ENCODE data around the gene PLXNA4. TPM values are rescaled to one million over a fixed set of nuclear protein-coding genes. Genes with fewer than 3 reads are reported as not detected.
"Not testable (repeated sequence)": the region's sequence is repeated elsewhere in the genome, so short reads cannot be mapped to it uniquely, and the experiment has no call there.

PLXNA4 gene
- total and polyA plus RNA-seq, 8 donors = 0.19 to 1.6 (median 0.47) TPM

DNA sequence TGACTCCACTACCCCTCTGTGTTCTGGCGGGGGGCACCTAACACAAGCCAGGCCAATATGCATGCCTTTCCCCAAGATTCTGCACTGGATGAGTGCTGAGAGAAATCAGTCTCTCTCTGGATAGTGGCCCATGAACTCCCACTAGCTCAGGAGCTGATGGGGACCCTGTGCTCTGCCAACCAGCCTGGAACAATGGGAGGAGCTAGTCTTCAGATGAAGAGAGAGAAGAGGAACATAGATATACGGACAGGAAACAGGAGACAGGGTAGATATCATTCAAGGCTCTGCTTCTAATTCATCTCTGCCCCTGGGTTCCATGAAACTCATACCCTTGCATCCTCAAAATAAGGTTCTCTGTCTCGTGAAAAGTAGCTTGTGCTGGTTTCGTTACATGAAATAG is 27.9 kb upstream of the PLXNA4 start:
- ATAC-seq (no peak), FAIRE-seq (no peak), DNase-seq (no peak)
- intact Hi-C loops (cut with DNase I) = no loop called here
- no peaks in the 10 kb centered on the region for H3K36me3 ChIP-seq
- H3K27me3 ChIP-seq = no peaks in the 10 kb centered on the region
- no peaks in the 10 kb centered on the region for H3K9me3 ChIP-seq
- no peak overlapping the region for H3K27ac ChIP-seq
- no peak overlapping the region for H3K4me3 ChIP-seq
- H3K4me1 ChIP-seq = no peaks in the 10 kb centered on the region
- TF ChIP-seq, protein P1, sequence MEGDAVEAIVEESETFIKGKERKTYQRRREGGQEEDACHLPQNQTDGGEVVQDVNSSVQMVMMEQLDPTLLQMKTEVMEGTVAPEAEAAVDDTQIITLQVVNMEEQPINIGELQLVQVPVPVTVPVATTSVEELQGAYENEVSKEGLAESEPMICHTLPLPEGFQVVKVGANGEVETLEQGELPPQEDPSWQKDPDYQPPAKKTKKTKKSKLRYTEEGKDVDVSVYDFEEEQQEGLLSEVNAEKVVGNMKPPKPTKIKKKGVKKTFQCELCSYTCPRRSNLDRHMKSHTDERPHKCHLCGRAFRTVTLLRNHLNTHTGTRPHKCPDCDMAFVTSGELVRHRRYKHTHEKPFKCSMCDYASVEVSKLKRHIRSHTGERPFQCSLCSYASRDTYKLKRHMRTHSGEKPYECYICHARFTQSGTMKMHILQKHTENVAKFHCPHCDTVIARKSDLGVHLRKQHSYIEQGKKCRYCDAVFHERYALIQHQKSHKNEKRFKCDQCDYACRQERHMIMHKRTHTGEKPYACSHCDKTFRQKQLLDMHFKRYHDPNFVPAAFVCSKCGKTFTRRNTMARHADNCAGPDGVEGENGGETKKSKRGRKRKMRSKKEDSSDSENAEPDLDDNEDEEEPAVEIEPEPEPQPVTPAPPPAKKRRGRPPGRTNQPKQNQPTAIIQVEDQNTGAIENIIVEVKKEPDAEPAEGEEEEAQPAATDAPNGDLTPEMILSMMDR (IDR thresholded peaks at IDR 0.05) = no peak
- 71 to 80% methylated on average over 4 of the region's 4 CpGs for WGBS, 2 donors

DNA sequence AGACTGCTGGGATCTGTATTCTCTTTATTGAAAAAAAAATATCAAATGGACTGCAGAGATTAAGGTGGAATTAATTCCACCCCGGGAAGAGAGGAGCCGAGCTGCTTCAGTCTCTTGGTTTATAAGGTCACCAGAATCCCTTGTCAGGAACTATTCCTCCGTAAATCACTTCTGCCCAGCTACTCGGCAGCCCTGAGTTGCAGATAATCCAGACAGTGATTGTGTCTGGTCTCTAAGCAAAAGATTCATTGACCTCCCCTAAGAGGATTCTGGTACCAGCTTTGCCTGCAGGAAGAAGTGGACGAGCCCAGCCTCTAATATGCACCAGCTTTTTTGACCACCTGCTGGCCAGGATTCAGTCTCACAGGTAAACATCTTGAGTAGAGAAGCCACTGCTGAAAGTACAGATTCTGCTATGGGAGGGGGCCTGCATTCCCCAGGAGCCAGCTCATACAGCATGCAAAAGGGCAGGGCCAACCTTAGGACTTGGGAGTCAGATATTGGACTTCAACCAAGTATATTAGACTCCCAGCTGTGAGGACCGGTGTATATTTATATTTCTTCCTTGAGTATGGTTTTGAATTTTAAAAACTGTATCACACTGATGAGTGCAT is 27.1 kb upstream of the PLXNA4 start:
- no peak for FAIRE-seq
- Histone ChIP-seq H3K27me3 (no peaks in the 10 kb centered on the region), H3K4me3 (no peak overlapping the region), H3K27ac (no peak overlapping the region), H3K36me3 (no peaks in the 10 kb centered on the region), H3K4me1 (no peaks in the 10 kb centered on the region), H3K9me3 (no peaks in the 10 kb centered on the region)
- ATAC-seq = no peak
- WGBS, 2 donors = 62 to 69% methylated on average over 6 of the region's 6 CpGs
- TF ChIP-seq, protein P1 (IDR thresholded peaks at IDR 0.05) = no peak
- DNase-seq = no peak
- intact Hi-C loops (cut with DNase I) = no loop called here

DNA sequence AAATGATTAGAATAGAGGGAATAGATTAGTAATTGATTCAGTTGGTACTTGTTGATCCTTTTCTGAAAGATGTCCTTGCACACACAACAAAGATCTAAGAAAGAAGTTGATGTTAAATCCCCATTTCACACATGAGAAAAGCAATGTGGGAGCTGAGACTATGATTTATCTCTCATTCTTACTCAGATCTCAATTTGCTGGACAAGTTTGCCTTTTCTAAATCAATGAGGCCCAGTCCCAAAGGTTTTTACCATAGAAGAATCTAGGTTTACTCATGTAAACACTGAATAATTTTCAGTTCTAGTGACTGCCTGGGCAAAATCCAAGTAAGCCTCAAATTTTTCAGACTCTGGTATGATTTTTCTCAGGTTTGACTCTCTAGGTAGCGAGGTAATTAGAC is 25.5 kb upstream of the PLXNA4 start:
- FAIRE-seq (no peak), ATAC-seq (no peak), DNase-seq (no peak)
- H3K27ac ChIP-seq = no peak overlapping the region
- no peaks in the 10 kb centered on the region for H3K4me1 ChIP-seq
- no peak overlapping the region for H3K4me3 ChIP-seq
- H3K27me3 ChIP-seq = no peaks in the 10 kb centered on the region
- intact Hi-C loops (cut with DNase I) = no loop called here
- TF ChIP-seq, protein P1 (IDR thresholded peaks at IDR 0.05) = no peak
- H3K9me3 ChIP-seq = no peaks in the 10 kb centered on the region
- no peaks in the 10 kb centered on the region for H3K36me3 ChIP-seq
- WGBS, 2 donors = 74 to 83% methylated on average over 1 of the region's 1 CpG

DNA sequence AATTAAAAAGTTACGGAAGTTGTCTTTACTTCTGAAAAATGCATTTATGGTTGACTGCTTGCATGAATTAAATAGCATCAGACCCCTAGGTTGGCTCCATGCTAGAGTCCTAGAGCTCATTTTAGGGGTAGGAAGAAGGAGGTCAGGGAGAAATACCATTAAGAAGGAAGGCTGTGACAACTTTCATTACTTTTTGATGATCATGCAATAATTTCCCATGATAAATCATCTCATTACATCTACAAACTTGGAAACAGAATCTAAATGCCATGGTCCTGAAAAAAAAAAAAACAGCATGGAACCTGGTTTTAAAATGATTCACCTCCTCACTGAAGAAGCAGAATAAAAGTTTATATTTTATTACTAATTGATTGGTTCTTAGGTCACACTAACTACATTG is 20.3 kb upstream of the PLXNA4 start:
- no peak overlapping the region for H3K27ac ChIP-seq
- H3K4me1 ChIP-seq = no peaks in the 10 kb centered on the region
- TF ChIP-seq, protein P1 (IDR thresholded peaks at IDR 0.05) = no peak
- no peaks in the 10 kb centered on the region for H3K27me3 ChIP-seq
- H3K4me3 ChIP-seq = no peak overlapping the region
- H3K9me3 ChIP-seq = no peaks in the 10 kb centered on the region
- WGBS, 2 donors = 87 to 91% methylated on average over 1 of the region's 1 CpG
- intact Hi-C loops (cut with DNase I) = no loop called here
- FAIRE-seq (no peak), DNase-seq (no peak), ATAC-seq (no peak)
- H3K36me3 ChIP-seq = no peaks in the 10 kb centered on the region

DNA sequence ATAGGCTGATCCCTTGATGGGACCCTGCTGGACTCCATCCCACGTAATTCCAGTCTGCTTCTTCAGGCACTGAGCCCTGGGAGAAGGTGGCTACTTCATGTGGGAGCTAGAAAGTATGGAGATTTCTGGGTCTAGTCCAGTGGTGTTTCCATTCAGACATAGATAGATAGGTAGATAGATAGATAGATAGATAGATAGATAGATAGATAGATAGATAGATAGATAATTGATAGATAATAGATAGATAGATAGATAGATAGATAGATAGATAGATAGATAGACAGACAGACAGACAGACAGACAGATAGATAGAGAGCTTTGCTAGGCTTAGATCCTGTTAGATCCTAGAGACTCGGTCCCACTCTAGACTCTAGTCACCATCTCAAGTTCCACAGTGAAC is 18.5 kb upstream of the PLXNA4 start:
- FAIRE-seq; H3K27ac ChIP-seq; H3K27me3 ChIP-seq; H3K36me3 ChIP-seq; intact Hi-C loops (cut with DNase I); H3K4me1 ChIP-seq; ATAC-seq; H3K4me3 ChIP-seq; DNase-seq; H3K9me3 ChIP-seq: not testable (repeated sequence)
- 76 to 79% methylated on average over 2 of the region's 2 CpGs for whole genome bisulfite sequencing, 2 donors

Data from pancreas (tissue), 10 donors.